ENCODE data around the gene WWC2.

WWC2 gene

DNA sequence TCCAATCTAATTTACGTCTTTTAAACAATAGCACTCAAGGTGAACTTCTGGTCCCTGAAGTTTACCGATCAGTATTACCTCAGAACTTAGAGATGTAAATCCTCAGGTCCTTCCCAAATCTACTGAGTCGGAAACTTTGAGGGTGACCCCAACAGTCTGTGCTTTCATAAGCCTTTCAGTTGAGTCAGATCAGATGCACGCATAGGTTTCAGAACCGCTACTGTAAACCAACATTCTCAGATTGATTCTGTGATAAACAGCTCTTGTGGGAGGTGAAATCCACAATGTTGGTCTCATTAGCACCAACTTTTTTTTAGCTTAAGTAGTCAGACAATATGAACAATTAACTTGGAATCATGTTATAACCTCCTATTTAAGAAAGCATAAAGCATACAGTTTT, 86.0 kb downstream of the WWC2 start:
- TF ChIP-seq, protein P1, sequence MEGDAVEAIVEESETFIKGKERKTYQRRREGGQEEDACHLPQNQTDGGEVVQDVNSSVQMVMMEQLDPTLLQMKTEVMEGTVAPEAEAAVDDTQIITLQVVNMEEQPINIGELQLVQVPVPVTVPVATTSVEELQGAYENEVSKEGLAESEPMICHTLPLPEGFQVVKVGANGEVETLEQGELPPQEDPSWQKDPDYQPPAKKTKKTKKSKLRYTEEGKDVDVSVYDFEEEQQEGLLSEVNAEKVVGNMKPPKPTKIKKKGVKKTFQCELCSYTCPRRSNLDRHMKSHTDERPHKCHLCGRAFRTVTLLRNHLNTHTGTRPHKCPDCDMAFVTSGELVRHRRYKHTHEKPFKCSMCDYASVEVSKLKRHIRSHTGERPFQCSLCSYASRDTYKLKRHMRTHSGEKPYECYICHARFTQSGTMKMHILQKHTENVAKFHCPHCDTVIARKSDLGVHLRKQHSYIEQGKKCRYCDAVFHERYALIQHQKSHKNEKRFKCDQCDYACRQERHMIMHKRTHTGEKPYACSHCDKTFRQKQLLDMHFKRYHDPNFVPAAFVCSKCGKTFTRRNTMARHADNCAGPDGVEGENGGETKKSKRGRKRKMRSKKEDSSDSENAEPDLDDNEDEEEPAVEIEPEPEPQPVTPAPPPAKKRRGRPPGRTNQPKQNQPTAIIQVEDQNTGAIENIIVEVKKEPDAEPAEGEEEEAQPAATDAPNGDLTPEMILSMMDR (IDR thresholded peaks at IDR 0.05), result no peak
- H3K27ac ChIP-seq, result no peak overlapping the region
- H3K27me3 ChIP-seq, result no peaks in the 10 kb centered on the region

DNA sequence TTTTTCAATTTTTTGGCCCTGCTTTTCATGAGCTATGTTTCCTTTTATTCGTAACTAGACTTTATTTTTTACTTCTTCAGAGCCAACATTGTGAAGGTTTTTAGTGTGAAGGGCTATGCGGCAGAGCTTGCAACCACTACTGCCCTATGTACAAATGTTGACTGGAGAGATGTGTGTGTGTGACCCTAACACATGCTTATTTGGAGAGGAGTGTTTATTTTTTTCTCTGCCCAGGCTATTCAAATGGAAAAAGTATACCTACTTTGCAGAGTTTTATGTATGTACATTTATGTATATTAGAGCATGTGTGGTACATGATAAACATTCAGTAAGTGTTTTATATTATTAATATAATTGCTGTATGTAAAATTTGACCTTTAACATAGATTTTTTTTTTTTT, 86.5 kb downstream of the WWC2 start:
- no peak overlapping the region for H3K4me3 ChIP-seq (ENCODE audit: low read depth in 1 of 2, low read length in 1 of 2)
- no peaks in the 10 kb centered on the region for H3K9me3 ChIP-seq
- TF ChIP-seq, protein P1 (IDR thresholded peaks at IDR 0.05), result no peak
- no peaks in the 10 kb centered on the region for H3K4me1 ChIP-seq (ENCODE audit: control insufficient read depth in 1 of 2, insufficient read depth in 1 of 2, low read depth in 1 of 2, low read length in 1 of 2)
- no peak overlapping the region for H3K27ac ChIP-seq
- H3K27me3 ChIP-seq, result no peaks in the 10 kb centered on the region
- no peaks in the 10 kb centered on the region for H3K36me3 ChIP-seq

More for the DNA sequence above, 86.0 kb downstream of the WWC2 start:
- H3K4me3 ChIP-seq (ENCODE audit: low read depth in 1 of 2, low read length in 1 of 2), result no peak overlapping the region
- no peaks in the 10 kb centered on the region for H3K9me3 ChIP-seq
- H3K4me1 ChIP-seq (ENCODE audit: control insufficient read depth in 1 of 2, insufficient read depth in 1 of 2, low read depth in 1 of 2, low read length in 1 of 2), result no peaks in the 10 kb centered on the region
- no peaks in the 10 kb centered on the region for H3K36me3 ChIP-seq

DNA sequence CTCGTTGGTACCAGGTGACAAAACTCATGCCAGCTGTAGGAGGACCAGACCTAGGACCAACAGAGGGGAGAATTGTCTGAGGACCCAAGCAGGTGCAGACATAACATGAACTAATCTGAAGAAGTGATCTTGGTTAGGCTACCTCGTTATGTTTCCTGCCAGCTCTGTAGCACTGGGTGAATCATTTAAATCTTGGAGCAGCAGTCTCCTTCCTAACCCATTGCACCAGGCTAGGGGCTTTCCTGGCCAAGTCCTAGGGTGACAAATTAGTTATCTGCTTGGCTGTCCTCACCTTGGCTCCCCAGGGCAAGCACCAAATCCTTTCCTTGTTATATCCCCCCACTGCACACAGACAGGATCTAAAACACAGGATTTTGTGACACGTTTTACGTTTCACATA, 87.8 kb downstream of the WWC2 start:
- Histone ChIP-seq H3K4me1 (ENCODE audit: control insufficient read depth in 1 of 2, insufficient read depth in 1 of 2, low read depth in 1 of 2, low read length in 1 of 2) (no peaks in the 10 kb centered on the region), H3K4me3 (ENCODE audit: low read depth in 1 of 2, low read length in 1 of 2) (no peak overlapping the region)
- TF ChIP-seq, protein P1 (IDR thresholded peaks at IDR 0.05), result no peak

DNA sequence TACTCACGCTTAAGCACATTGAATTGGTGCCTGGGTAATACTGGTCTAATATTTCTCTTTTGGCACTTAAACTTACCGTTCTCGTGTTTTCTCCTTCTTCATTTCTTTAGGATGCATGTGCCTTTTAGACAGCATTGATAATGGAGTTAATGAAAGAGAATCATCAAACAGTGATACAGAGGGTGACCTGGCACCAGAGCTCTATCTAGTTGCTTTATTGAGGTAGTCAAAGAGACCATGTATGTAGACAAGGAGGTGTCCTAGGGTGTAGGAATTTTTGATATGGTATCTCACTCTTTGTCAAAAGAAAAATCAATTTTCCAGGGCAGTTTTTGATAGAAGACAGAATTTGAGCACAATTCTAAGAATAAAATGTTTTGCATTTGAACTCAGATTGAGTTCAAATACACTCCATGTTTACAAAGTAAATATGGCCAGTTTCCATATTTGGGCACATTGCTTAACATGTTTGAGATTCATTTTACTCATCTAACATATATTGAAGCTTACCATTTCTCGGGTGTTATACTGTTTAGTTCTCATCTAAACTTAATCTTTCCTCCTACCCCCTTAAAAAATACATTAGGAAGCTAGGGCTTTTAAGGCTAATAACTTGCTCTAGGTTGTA, 92.0 kb downstream of the WWC2 start:
- Histone ChIP-seq H3K27me3 (peaks cover 18% of the 10 kb centered on the region), H3K4me3 (ENCODE audit: low read depth in 1 of 2, low read length in 1 of 2) (no peak overlapping the region), H3K4me1 (ENCODE audit: control insufficient read depth in 1 of 2, insufficient read depth in 1 of 2, low read depth in 1 of 2, low read length in 1 of 2) (no peaks in the 10 kb centered on the region), H3K36me3 (no peaks in the 10 kb centered on the region), H3K27ac (no peak overlapping the region), H3K9me3 (no peaks in the 10 kb centered on the region)
- TF ChIP-seq, protein P1 (IDR thresholded peaks at IDR 0.05), result no peak

More for the DNA sequence above, 87.8 kb downstream of the WWC2 start:
- Histone ChIP-seq H3K27ac (no peak overlapping the region), H3K9me3 (no peaks in the 10 kb centered on the region), H3K27me3 (peaks cover 5% of the 10 kb centered on the region), H3K36me3 (no peaks in the 10 kb centered on the region)

DNA sequence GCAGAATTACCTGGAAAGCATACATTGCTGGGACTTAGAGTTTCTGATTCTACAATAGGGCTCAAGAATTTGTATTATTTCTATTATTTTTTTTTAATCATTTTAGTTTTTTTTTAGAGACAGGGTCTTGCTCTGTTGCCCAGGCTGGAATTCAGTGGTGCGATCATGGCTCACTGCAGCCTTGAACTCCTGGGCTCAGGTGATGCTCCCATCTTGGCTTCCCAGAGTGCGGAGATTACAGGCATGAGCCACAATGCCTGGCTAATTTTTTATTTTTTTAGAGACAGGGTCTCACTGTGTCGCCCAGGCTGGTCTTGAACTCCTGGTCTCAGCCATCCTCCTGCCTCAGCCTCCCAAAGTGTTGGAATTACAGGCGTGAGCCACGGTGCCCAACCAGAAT, 92.6 kb downstream of the WWC2 start:
- no peaks in the 10 kb centered on the region for H3K36me3 ChIP-seq

More for the DNA sequence above, 92.6 kb downstream of the WWC2 start:
- TF ChIP-seq, protein P1 (IDR thresholded peaks at IDR 0.05), result no peak
- H3K4me3 ChIP-seq (ENCODE audit: low read depth in 1 of 2, low read length in 1 of 2), result no peak overlapping the region
- H3K9me3 ChIP-seq, result no peaks in the 10 kb centered on the region
- H3K27me3 ChIP-seq, result peaks cover 18% of the 10 kb centered on the region
- no peaks in the 10 kb centered on the region for H3K4me1 ChIP-seq (ENCODE audit: control insufficient read depth in 1 of 2, insufficient read depth in 1 of 2, low read depth in 1 of 2, low read length in 1 of 2)
- H3K27ac ChIP-seq, result no peak overlapping the region

Measured in neutrophil (primary cell).